HTR-8/SVneo (cell line): ENCODE data around the gene FAM107A.

Source experiments
- DNase-seq: peaks from one replicate; pipeline ENCODE4 v3.0.0; 2011; ENCODE audit warnings: low spot score, mixed read lengths; ENCODE audit not compliant: insufficient read length
- FAIRE-seq: peaks from 2 replicates; lab custom pipeline; 2011; peaks lifted over from hg19 to GRCh38; lab: Jason Lieb, UNC

FAM107A gene

GRCh38 chr3:58596834-58597518 is 19.8 kb upstream of the FAM107A start:
- no peak for DNase-seq
- FAIRE-seq, result no peak

GRCh38 chr3:58594117-58594516 is 16.9 kb upstream of the FAM107A start:
- FAIRE-seq (no peak), DNase-seq (no peak)

GRCh38 chr3:58591517-58592510 is 14.6 kb upstream of the FAM107A start:
- FAIRE-seq, result no peak
- no peak for DNase-seq

GRCh38 chr3:58588030-58588614 is 10.9 kb upstream of the FAM107A start:
- DNase-seq (peak; percentile 54), FAIRE-seq (peak; percentile 68)

GRCh38 chr3:58586776-58587192 is 9.6 kb upstream of the FAM107A start:
- DNase-seq (no peak), FAIRE-seq (no peak)

GRCh38 chr3:58585994-58586393 is 8.8 kb upstream of the FAM107A start:
- DNase-seq (no peak), FAIRE-seq (no peak)

GRCh38 chr3:58585005-58585786 is 8.0 kb upstream of the FAM107A start:
- DNase-seq (peak; percentile 84), FAIRE-seq (peak; percentile 94)

GRCh38 chr3:58584690-58585004 is 7.5 kb upstream of the FAM107A start:
- FAIRE-seq (no peak), DNase-seq (no peak)

- FAIRE-seq (peak; percentile 26), DNase-seq (no peak)
Observed at GRCh38 chr3:58581328-58582091, 4.3 kb upstream of the FAM107A start.

- no peak for FAIRE-seq
- DNase-seq, result no peak
Observed at GRCh38 chr3:58580826-58581327, 3.7 kb upstream of the FAM107A start.

- no peak for DNase-seq
Observed at GRCh38 chr3:58578873-58579272, 1.7 kb upstream of the FAM107A start.

GRCh38 chr3:58576716-58577115 is 475 bp downstream of the FAM107A start:
- FAIRE-seq, result no peak
- no peak for DNase-seq

More at GRCh38 chr3:58578873-58579272, 1.7 kb upstream of the FAM107A start:
- no peak for FAIRE-seq

GRCh38 chr3:58575971-58576652 is 1.1 kb downstream of the FAM107A start:
- no peak for DNase-seq
- FAIRE-seq, result no peak

- no peak for FAIRE-seq
- no peak for DNase-seq
Observed at GRCh38 chr3:58574682-58575081, 2.5 kb downstream of the FAM107A start.

- DNase-seq (no peak), FAIRE-seq (peak; percentile 4)
Observed at GRCh38 chr3:58574106-58574505, 3.1 kb downstream of the FAM107A start.

- no peak for FAIRE-seq
- DNase-seq, result no peak
Observed at GRCh38 chr3:58573640-58574039, 3.6 kb downstream of the FAM107A start.

- DNase-seq (no peak), FAIRE-seq (no peak)
Observed at GRCh38 chr3:58572634-58573230, 4.5 kb downstream of the FAM107A start.

- FAIRE-seq, result no peak
- no peak for DNase-seq
Observed at GRCh38 chr3:58572013-58572633, 5.1 kb downstream of the FAM107A start.
